NOMO-1 treated with dmso at 0.1 percent for 144 hours (cell line): ENCODE results near the gene DLL3.

Source experiments
- DNase-seq: peaks from one replicate; lab custom pipeline; 2025; ENCODE audit not compliant: unreplicated experiment; lab: John Stamatoyannopoulos, UW

Gene DLL3

GRCh38 chr19:39550197-39550596, 51.5 kb downstream of the DLL3 start:
- no peak for DNase-seq

DNA sequence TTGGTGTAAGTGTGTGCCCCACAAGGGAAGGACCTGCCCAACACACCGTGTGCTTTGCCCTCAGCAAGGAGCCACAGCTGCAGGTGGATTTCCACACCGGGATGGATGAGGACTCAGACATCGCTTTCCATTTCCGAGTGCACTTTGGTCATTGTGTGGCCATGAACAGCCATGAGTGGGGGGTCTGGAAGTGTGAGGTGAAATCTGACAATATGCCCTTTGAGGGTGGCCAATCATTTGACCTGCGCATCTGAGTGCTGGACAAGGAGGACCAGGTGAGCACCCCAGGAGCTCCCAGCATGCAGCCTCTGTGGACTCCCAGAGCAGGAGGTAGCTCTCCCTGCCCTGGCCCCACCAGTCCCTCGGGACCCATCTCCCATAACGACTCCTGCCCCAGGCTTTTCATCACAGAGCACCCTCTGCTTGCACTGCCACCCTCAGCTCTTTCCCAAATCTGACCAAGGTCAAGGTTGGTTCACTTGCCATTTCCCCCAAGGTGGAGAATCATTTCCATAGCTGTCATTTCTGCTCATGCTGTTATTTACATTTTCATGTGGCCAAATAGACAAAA, 54.4 kb downstream of the DLL3 start:
- no peak for DNase-seq

- DNase-seq: no peak
Measured at GRCh38 chr19:39554701-39555311, 56.1 kb downstream of the DLL3 start.

DNA sequence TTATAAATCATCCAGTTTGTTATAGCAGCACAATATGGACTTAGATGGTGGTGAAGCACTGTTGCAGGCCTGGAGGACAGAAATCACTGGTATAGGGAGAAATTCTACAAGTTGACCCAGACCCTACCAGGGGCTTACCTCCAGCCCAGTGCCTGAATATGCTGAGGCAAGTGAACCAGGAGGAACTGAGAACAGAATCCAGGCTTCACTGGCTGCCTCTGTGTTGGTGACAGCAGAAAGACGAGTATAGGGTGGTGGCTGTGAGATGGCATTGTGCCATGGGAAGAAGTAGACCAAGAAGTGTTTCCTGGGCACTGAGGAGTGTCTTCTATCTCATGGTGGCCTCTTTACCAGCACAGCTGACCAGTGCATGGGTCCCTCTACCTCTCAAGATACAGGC, 57.1 kb downstream of the DLL3 start:
- no peak for DNase-seq
